ENCODE data around the gene OGG1. TPM values are rescaled to one million over a fixed set of nuclear protein-coding genes. Genes with fewer than 3 reads are reported as not detected.

OGG1 gene
- 35.6 and 43.2 TPM in 2 replicates for total RNA-seq

DNA sequence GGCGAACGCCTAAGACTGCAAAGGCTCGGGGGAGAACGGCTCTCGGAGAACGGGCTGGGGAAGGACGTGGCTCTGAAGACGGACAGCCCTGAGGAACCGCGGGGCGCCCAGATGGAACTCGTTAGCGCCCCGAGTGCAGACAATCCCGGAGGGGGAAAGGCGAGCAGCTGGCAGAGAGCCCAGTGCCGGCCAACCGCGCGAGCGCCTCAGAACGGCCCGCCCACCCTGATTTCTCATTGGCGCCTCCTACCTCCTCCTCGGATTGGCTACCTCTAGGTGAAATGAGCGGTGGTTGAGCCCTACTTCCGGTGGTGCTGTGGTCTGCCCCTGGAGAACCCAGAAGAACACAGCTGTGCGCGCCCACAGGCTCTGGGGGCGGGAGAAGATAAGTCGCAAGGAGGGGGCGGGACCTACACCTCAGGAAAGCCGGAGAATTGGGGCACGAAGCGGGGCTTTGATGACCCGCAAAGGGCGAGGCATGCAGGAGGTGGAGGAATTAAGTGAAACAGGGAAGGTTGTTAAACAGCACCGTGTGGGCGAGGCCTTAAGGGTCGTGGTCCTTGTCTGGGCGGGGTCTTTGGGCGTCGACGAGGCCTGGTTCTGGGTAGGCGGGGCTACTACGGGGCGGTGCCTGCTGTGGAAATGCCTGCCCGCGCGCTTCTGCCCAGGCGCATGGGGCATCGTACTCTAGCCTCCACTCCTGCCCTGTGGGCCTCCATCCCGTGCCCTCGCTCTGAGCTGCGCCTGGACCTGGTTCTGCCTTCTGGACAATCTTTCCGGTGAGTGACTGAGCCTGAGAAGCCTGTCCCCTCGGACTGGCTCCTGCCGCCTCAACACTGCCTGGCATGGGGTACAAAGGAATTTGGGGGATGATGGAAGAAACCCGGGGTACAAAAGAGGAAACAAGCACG is at the start of gene OGG1:
OGG1 (plus strand) TSS at position 308 of the 911 bp plus-strand sequence; CDS start at position 643, 335 bp downstream.
- intact Hi-C loops (cut with micrococcal nuclease) = loop anchor here (1.0 to 5.0 kb wide), 17 partner anchors 19 to 787 kb away; partner anchors contain the start of genes BRK1, BRPF1, CAMK1 and CRELD1

DNA sequence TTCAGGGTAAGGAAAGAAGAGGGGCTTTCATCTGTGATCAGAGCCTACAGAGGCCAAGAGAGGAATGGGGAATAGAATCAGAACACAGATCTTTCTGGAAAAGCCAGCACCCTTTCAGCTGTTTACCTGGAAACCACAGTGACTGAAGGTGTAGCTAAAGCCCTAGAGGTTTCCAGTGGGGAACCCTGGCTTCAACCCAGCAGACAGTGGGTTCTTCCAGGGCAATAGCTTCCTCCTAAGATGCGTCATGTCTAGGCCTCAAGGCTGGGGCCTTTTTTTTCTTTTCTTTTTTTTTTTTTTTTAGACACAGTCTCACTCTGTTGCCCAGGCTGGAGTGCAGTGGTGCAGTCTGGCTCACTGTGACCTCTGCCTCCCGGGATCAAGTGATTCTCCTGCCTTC is 49.2 kb upstream of the OGG1 start:
- intact Hi-C loops (cut with micrococcal nuclease) = no loop called here

DNA sequence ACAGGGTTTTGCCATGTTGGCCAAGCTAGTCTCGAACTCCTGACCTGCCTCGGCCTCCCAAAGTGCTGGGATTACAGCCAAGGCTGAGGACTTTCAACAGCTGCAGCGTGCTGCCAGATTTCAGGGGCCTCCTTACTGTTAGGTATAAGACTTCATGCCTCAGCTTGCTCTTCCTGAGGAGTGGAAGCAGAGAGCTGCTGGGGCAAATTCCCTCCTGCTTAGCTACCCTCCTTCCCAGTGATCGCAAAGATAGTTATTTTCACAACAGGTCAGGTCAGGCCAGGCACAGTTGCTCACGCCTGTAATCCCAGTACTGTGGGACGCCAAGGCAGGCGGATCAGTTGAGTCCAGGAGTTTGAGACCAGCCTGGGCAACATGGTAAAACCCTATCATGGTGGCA is 48.7 kb upstream of the OGG1 start:
- intact Hi-C loops (cut with micrococcal nuclease) = no loop called here

DNA sequence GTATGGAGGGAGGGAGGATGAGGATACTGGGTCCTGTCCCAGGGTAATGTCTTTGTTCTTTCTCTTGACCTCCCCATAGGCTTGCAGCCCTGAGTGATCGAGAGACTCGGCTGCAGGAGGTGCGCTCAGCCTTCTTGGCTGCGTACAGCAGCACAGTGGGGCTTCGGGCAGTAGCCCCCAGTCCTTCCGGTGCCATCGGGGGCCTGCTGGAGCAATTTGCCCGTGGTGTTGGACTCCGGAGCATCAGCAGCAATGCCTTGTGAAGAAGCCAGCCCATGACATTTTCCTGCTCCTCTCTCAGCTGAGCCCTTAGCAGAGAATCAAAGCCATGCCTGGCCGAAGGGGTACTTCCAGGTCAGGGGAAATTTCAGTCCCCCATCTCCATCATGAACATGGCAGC is 48.0 kb upstream of the OGG1 start:
- intact Hi-C loops (cut with micrococcal nuclease) = no loop called here

DNA sequence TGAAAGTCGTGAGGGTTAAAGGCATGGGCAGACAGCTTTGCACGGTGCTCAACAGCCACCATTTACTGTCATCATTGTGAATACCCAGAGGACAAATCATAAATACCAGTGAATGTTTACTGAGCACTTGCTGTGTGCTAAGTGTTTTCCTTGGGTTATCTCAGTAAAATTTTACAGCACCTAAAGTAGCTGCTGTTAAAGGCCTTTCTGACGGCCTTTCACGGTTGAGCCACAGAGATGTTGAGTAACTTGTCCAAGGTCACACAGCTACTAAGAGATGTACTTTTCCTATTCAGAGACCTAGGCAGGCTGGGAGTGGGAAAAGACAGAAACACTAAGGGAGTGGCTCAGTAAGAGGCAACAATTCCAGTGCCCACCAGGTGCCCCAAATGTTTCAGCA is 46.5 kb upstream of the OGG1 start:
- intact Hi-C loops (cut with micrococcal nuclease) = no loop called here

DNA sequence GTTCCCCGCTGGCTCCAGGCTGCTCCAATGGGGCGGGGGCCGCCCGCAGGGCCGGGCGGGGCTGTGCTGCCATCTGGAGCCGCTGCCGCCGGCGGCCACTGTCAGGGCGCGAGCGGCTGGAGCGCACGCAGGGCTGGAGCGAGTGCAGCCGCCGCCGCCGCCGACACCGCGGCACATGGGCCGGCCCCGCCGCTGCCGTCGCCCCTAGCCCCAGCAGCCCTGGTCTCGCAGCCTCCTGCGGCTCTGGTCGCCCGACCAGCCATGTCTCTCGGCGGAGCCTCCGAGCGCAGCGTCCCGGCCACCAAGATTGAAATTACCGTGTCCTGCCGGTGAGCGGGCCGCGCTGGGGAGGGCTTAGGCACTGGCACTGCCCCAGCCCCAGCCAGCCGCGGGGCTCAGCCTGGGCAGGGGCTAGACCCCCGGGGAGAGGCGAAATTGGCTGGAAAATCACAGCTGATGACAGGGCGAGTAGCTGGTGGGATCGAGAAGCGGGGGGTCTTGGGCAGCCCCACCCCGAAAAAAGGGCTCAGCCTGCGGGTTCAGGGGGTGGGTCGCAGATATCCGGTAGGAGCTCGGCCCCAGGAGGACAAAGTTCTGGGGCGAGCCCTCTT is 45.9 kb upstream of the OGG1 start, which contains the start of gene CPNE9:
CPNE9 (plus strand) TSS at position 98 of the 611 bp plus-strand sequence; CDS start at position 262, 164 bp downstream.
- intact Hi-C loops (cut with micrococcal nuclease) = no loop called here

DNA sequence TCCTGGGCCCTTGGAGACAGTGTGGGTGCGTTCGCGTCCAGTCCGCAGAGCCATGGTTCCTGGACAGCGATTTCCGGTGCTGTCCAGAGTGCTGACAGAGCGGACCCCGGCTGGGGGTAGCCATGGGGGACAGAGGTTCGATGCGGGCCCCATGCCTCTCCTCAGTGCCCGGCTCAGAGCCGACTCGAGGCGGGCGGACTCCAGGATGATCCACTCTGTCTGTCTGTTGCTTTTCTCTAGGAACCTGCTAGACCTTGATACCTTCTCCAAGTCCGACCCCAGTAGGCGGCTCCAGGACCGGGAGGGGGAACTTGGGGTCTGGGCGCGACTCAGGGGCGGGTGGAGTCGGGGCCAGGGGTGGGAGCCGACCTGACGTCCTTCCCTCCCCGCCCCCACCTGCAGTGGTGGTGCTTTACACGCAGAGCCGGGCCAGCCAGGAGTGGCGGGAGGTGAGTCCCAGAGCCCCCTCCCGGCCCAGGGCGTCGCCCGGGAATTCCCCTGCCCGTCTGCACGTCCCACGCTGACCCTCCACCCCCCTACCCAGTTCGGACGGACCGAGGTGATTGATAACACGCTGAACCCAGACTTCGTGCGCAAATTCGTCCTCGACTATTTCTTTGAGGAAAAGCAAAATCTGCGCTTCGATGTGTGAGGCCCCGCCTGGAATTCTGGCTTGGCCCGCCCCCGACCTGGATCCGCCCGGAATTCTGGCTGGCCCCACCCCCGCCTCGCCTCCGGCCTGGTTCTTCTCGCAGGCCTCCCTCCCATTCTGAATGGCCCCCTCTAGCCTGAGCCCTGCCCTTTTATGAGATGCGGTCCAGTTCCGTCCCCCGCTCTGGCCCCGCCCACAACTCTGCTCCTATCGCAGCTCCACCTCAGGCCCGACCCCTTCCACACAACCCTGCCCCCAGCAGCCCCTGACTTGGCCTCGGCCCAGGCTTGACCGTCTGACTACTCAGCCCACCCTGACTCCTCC is 45.1 kb upstream of the OGG1 start:
- intact Hi-C loops (cut with micrococcal nuclease) = no loop called here

DNA sequence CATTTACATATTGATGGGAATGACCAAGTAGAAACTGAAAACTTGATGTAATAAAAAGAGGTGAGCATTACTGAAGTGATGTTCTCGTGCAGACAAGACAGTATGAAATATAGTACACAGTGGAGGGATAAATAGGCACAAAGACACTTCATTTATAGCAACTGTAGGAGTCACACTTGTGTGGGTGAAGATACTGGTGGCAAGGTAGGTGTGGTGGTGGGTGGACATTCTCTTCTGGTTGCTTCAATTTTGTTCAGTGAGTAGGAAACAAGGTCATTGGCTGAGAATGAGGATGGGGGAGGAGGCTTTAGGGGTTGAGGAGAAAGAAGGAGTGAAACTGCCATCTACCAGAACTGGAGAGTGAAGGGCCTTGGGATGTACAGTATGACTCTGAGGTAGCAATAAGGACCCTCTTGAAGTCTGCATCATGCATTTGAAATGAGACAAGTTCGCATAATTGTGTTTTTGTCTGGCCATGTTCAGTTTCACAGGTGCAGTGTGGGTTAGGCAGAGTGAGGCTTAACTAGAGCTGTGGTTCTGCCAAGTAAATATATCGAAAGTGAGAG is 39.5 kb upstream of the OGG1 start:
- intact Hi-C loops (cut with micrococcal nuclease) = no loop called here

DNA sequence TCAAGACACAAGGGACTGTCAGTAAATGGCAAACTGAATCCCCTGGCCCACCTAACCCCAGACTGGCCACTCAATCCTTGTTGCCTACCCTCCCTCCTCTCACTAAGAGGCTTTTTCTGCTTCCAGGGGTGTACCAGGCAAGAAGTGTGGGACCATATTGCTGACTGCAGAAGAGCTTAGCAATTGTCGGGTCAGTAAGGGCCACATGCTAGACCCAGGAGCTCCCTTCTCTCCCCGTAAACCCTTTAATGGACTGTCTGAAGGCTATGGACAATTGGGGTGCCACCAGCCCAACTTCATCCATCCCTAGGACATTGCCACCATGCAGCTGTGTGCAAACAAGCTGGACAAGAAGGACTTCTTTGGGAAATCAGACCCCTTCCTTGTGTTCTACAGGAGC is 37.3 kb upstream of the OGG1 start:
- intact Hi-C loops (cut with micrococcal nuclease) = no loop called here

DNA sequence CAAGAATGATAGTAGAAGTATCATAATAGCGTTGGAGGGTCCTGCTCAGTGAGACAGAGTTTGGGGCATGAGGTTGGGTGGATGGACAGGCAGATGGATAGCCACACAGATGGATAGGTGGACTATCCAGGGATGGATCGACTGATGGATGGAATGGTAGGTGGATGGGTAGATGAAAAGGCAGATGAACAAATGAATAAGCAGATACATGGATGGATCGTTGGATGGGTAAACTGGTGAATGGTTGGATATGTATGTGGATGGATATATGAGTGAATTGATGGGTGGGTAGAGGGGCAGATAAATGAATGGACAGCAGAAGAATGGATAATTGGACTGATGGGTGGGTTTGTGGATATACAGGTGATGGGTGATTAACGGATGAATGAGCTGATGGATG is 36.6 kb upstream of the OGG1 start:
- intact Hi-C loops (cut with micrococcal nuclease) = no loop called here

DNA sequence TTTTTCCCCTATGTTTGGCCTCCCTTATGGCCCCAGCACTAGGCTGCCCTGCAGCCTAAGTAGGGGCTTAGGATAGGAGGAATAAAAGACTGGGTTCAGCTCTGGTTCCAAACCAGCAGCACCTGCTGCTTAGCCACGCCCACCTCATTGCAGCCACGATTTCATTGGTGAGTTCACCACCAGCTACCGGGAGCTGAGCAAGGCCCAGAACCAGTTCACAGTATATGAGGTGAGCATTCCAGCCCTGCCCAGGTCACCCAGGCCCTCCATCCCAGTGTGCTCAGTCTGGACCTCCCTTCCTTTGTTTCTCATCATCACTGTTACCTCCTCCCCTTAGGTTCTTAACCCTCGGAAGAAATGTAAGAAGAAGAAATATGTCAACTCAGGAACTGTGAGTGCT is 34.6 kb upstream of the OGG1 start:
- intact Hi-C loops (cut with micrococcal nuclease) = no loop called here

DNA sequence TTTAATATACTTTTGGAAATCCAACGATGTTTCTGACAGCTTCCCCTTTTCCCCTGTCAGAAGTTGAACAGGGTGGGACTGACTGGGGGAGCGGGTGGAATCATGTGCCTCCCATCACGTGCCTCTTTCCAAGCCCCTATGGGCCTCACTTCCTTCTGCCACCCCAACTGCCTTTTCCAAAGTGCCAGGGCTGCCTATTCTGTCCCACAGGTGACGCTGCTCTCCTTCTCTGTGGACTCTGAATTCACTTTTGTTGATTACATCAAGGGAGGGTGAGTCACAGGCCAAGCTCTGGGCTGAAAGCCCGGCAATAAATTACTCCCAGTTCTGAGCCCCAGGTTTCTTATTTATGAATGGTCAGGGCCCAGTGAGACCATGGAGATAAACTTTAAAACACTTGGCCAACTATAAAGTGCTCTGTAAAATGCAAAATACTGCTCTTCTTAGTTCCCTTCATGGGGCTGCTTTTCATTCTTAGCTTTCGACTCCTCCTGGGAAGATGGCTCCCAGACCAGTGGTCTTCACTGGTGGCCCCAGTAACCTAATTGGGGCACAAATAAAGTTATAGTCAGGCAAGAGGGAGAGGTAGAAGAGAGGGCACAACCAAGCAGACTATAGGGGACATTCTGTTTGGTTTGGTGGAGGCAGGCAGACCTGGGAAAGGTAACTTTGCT is 33.9 kb upstream of the OGG1 start:
- intact Hi-C loops (cut with micrococcal nuclease) = no loop called here

DNA sequence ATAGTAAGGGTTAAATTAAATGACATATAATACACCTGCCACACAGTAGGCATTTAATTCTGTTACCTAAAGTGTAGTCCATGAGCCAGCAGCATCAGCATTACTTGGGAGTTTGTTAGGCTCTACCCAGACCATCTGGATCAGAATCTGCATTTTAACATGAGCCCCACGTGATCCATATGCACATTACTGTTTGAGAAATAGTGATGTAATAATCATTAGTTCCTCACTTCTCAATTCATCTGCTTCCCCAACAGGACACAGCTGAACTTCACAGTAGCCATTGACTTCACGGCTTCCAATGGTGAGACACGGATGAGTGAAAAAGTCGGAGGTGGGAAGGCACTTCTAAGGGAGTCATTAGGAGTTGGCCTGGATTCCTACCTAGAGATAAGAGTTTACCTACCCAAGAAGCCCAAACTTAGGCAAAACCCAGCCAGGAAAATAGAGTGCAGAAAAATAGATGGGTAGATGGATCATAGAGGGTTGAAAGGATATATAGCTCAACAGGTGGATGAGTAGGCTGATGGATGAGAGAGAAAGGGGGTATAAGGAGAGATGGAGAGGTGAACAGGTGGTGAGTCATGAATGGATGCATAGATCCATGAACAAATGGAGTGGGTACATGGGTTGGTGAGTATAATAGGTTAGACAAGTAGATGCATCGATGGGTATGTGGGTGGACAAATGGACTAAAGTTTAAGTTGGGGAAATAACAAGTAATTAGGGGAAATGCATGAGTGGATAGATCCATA is 32.8 kb upstream of the OGG1 start:
- intact Hi-C loops (cut with micrococcal nuclease) = no loop called here

DNA sequence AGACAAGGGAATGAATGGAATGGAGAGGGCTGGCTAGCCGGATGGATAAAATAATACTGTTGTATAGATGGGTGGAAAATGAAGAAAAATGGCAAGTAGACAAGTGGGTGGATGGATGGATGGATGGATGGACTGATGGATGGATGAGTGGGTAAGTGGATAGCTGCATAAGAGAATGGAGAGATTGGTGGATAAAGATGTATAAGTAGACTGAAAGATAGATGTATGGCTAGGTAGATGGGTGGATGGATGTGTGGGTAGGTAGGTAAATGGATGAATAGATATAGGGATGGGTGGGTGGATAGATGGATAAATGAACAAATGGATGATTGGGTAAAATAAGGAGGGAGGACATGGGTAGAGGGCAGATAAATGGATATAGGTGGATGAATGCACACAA is 32.2 kb upstream of the OGG1 start:
- intact Hi-C loops (cut with micrococcal nuclease) = no loop called here

DNA sequence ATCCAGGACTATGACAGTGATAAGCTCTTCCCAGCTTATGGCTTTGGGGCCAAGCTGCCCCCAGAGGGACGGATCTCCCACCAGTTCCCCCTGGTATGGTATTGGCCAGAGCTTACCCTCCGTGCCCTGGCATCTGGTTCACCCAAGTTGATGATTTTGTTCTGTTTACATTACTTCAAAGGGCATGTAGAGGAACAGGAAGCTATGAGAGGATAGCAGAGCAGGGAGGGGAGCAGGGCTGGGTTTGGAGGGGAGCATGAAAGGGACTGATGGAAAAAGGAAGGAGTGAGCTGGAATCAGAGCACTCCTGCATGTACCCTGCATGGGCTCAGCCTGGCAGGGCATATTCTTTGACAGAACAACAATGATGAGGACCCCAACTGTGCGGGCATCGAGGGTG is 31.6 kb upstream of the OGG1 start:
- intact Hi-C loops (cut with micrococcal nuclease) = no loop called here

DNA sequence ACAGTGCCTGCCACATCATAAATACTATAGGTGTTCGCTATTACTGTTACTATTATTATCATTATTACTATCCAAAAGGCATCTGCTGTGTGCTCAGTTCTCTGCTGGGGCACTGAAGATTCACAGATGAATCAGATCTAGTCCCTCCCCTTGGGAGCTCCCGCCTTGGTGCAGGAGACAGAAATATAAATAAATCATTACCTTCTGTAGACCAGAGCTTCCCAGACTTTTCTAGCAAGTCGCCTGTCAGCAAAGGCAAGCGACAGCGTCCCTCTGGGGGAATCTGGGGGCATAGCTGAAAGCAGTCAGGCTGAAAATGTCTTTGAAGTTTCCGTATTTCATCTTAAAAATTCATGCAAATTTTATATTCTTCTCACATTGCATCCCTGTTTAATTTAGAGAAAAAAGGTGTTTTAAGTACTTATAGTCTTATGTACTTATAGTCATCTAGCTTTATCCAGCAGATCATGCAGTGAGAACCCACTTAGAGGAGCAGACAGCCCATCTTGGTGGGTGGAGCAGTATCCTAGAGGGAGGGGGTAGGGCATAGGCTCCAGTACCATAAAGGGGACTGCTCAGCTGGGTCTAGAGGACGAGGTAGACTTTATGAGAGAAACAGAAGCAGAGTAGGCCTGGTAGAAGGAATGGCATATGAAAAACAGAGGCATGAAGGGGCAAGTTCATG is 28.6 kb upstream of the OGG1 start:
- intact Hi-C loops (cut with micrococcal nuclease) = no loop called here

DNA sequence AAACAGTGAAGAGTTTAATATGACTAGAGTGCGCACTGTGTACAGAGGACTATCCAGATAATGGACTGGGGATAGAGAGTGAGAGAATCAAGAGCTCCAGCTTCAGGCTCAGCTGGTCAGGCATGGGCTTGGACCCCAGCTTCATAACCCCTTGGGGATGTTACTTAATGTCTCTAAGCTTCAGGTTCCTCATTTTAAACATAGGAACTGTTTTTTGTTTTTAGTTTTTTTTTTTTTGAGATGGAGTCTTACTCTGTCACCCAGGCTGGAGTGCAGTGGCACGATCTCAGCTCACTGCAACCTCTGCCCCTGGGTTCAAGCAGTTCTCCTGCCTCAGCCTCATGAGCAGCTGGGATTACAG is 28.1 kb upstream of the OGG1 start:
- intact Hi-C loops (cut with micrococcal nuclease) = no loop called here

DNA sequence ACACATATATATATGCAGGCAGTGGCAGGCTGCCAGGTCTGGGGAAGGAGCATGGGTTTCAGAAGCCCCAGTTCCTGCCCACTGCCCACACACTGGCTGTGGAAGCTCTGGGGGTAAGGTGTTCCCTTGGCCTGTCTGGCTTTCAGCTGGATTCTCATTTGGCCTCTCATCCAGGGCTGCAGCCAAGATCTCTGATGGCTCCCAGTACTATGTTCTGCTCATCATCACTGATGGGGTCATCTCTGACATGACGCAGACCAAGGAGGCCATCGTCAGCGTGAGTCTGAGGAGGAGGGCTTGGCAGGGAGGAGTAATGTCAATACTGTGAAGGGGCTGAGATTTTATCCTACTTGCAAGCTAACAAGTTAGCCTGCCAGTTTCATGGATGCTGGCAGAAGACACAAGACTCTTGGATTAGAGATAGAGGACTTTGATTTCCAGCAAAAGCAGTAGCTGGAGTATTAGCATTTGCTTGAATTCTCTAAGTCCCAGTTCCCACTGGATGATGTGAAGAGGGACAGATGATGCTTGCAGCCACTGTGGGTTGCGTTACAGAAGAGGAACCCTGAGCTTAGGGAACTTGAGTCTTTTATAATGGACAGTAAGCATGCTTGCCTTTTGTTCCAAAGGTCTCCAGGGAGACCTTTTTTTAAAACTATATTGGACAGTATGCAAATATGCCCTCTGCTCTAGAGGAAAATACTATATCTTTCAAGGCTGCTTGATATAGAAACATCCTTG is 23.8 kb upstream of the OGG1 start:
- intact Hi-C loops (cut with micrococcal nuclease) = no loop called here
